NCI-H2081 treated with DMSO at 0.1 percent for 48 hours (cell line): ENCODE results near the gene NELFE.
"Not testable (repeated sequence)": the region's sequence is repeated elsewhere in the genome, so short reads cannot be mapped to it uniquely, and the experiment has no call there.

Source experiments
- DNase-seq: peaks from one replicate; lab custom pipeline; 2025; lab: John Stamatoyannopoulos, UW

The NELFE gene

DNA sequence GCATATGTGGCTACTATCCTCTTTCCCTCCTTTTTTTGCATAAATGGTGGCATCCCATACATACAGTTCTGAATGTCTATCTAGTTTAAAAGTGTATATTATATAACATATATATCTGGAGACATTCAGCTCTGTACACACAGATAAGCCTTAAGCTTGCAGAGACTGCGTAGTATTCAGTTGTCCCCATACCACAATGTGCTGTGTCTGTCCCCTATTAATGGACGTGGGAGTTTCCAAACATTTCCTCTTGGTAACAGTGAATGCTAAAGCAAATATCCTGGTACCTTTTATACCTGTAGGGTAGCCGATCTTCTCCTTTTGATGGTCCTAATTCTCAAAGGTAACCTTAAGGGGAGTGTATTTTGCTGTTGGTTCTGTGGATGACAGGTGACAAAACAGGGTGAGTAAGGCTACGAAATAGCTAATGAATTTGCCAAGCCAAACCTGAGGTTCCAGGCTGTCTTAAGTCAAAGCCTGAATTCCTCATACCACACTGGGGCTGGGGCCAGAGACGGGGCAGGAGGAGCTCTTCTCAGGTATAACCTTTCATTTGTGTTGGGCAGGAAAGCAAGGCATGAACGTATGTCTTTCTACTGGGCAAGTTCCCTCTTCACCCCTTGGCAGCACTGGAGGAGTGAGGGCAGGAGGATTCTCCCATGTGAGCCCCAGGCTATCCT, 39.0 kb downstream of the NELFE start:
- DNase-seq = no peak

DNA sequence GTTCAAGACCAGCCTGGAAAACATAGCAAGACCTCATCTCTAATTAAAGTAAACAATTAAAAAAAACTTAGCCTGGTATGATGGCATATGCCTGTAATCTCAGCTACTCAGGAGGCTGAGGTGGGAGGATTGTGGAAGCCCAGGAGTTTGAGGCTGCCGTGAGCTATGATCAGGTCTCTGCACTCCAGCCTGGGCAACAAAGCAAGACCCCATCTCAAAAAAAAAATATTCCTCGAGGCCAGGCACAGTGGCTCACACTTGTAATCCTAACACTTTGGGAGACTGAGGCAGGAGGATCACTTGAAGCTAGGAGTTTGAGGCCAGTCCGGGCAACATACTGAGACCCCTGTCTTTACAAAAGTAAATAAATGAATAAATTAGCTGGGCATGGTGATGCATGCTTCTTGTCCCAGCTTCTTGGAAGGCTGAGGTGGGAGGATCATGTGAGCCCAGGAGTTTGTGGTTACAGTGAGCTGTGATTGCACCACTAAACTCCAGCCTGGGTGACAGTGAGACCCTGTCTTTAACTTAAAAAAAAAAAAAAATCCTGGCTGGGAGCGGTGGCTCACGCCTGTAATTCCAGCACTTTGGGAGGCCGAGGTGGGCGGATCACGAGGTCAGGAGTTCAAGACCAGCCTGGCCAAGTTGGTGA, 40.6 kb downstream of the NELFE start:
- DNase-seq = no peak

DNA sequence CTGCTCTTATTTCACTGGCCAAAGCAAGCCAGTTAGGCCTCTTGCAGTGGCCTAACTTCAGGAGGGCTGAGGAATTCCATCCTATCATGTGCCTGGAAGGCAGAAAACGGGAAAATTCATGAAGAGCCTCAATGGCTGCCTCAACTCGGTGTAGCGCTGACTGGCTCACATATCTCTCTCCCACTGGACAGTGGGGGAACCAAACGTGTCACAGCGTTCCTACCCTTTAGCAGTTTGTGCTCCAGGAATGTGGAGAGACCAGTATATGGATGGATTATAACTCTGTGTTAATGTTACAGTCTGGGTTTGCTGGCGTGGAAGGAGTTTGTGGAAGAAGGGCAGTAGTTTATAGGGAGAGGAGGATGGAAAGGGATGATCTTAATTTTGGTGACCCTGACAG, 43.0 kb downstream of the NELFE start:
- no peak for DNase-seq

DNA sequence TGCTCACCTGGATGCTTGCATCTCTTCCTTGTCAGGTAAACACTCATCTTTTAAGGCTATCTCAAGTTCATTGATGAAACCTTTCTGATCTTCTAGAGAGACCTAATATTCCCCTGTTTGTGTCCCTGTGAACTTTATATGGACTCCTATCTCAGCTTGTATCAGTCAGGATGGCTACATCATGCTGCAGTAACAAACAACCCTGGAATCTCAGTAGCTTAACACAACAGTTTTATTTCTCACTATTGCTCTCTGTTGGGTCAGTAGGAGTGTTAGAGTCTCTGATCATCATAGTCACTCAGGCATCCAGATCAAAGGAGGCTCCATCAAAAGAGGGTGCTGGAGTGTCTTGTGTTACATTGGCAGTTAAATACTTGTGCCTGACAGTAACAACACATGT, 43.4 kb downstream of the NELFE start:
- DNase-seq = no peak

DNA sequence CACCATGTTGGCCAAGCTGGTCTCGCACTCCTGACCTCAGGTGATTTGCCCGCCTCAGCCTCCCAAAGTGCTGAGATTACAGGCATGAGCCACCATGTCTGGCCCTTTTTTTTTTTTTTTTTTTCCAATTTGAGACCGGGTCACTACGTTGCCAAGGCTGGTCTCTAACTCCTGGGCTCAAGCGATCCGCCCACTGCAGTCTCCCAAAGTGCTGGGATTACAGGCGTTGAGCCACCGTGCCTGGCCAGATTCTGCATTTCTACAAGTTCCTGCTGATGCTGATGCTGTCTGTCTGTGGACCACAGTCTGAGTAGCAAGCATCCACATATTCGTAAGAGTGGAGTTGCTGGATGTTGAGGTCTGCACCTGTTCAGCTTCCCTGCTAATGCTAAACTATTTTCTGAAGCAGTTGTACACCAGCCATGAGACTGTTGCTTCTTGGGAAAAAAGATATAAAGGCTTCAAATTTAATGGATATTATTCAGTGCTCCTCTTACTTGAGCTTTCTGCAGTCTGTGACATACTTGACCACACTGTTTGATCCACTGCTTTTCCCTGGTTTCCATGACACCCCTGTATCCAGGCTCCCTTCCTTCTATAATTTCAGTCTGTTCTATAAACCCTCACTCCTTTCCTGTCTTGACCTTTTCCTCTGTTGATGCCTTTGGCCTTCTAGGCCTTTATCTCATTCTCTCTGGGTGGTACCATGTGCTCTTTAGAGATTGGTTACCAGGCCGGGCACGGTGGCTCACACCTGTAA, 46.8 kb downstream of the NELFE start:
- DNase-seq = no peak

DNA sequence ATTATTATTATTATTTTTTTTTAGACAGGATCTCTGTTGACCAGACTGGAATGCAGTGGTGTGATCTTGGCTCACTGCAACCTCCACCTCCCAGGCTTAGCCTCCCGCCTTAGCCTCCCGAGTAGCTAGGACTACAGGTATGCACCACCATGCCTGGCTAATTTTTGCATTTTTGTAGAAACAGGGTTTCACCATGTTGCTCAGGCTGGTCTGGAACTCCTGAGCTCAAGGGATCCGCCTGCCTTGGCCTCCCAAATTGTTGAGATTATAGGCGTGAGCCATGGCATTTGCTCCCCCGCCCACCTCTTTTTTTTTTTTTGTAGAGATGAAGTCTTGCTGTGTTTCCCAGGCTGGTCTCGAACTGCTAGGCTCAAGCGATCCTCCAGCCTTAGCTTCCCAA, 49.5 kb downstream of the NELFE start:
- not testable (repeated sequence) for DNase-seq

DNA sequence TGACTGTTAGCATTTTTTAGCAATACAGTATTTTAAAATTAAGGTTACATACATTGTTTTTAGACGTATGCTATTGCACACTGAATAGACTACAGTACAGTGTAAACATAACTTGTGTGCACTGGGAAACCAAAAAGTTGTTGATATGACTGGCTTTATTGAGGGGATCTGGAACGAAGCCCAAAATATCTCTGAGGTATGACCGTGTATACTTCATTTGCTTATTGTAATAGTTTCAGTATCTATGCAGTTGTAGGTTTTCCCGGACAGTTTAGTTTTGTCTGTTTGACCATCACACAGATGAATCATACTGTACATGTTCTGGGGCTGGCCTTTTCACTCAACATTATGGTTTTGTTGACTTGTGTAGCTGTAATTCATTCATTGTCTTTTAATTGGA, 50.0 kb downstream of the NELFE start:
- DNase-seq = no peak

DNA sequence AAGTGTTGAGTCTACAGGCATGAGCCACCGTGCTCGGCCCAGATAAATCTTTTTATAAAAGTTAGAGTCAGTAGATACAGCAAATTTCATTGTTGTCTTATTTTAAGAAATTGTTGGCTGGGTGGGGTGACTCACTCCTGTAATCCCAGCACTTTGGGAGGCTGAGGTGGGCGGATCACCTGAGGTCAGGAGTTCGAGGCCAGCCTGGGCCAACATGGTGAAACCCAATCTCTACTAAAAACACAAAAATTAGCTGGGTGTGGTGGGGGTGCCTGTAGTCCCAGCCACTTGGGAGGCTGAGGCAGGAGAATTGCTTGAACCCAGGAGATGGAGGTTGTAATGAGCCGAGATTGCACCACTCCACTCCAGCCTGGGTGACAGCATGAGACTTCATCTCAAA, 50.5 kb downstream of the NELFE start:
- not testable (repeated sequence) for DNase-seq

DNA sequence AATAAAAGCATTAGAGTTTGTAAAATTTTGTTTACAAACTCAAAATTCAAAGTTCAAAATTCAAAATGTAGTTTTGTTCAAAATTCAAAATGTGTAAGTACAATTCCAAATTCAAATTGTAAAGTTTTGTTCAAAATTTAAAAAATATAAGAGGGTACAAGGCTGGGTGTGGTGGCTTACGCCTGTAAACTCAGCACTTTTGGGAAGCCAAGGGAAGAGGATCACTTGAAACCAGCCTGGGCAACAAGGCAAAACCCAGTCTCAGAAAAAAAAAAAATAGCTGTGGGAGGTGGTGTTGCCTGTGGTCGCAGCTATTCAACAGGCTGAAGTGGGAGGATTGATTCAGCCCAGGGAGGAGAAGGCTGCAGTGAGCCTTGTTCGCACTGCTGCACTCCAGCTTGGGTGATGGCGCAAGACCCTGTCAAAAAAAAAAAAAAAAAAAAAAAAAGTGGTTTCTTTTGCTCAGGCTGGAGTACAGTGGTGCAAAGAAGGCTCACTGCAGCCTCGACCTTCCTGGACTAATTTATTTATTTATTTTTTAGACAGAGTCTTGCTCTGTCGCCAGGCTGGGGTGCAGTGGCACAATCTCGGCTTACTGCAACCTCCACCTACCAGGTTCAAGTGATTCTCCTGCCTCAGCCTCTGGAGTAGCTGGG, 51.5 kb downstream of the NELFE start:
- DNase-seq = no peak

DNA sequence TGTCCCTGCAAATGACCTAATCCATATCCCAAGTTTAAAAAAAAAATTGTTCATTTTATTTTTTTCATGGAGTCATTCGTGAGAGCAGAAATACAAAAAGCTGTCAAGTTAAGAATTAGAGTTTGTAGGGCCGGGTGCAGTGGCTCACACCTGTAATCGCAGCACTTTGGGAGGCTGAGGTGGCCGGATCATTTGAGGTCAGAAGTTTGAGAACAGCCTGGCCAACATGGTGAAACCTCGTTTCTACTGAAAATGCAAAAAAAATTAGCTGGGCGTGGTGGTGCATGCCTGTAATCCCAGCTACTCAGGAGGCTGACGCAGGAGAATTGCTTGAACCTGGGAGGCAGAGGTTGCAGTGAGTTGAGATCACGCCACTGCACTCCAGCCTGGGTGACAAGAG, 52.0 kb downstream of the NELFE start:
- DNase-seq = not testable (repeated sequence)

DNA sequence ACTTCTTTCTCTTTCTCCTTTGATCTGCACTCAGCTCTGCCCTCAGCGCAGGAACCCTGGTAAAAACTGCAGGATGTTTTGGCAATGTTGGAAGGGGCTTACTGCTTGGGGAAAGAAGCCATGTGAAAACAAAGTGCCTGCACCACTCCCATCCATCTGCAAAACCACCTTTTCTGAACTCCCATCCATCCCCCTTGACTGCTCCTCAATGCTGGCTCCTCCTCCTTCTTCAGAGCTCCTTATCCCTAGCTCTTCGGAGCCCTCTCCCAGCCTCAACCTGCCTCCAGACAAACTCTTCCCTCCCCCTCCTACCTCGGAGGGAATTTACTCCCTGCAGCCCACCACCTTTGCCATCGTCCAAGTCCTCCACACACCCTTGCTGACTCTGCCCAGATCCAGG, 52.6 kb downstream of the NELFE start:
- no peak for DNase-seq

DNA sequence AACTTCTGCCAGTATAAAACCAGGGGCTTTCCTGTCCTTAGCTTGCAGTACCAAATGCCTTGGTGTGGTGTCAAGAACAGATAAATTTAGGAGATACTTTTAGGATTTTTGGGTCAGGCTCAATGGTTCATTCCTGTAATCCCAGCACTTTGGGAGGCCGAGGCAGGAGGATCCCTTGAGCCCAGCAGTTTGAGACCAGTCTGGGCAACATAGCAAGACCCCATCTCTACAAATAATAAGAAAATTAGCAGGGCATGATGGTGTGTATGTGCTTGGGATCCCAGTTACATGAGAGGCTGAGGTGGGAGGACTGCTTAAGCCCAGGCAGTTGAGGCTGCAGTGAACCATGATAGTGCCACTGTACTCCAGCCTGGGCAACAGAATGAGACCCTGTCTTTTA, 53.7 kb downstream of the NELFE start:
- no peak for DNase-seq

DNA sequence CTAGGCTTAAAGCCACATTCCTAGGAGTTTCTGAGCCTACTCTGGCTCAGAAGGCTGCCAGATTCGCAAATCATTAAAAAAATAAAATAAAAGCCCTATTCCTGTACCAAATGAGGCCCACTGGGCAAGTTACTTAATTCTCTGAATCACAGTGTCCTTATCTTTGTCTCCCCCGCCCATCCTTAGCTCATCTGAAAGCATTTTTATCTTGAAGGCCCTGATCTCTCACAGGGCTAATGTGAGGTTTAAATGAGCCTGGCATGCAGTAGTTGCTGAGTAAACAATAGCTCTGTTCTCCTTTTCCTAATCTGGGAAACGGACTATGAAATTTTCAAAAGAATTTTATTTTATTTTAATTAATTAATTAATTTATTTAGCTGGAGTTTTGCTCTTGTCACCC, 54.8 kb downstream of the NELFE start:
- DNase-seq = no peak
